ENCODE results near the gene BNIP2.

Gene BNIP2

GRCh38 chr15:59694779-59695178 is 5.7 kb upstream of the BNIP2 start:
- TF ChIP-seq EP300 (IDR thresholded peaks at IDR 0.05; ENCODE audit: borderline replicate concordance) = no peak
- TF ChIP-seq CREB1 (IDR thresholded peaks at IDR 0.05; ENCODE audit: low read depth) = no peak
- TF ChIP-seq ZBTB7A (IDR thresholded peaks at IDR 0.05; ENCODE audit: low read depth) = no peak
- no peak for TF ChIP-seq TEAD4 (IDR thresholded peaks at IDR 0.05)
- TF ChIP-seq TAF1 (IDR thresholded peaks at IDR 0.05; ENCODE audit: low read depth) = no peak
- no peak for TF ChIP-seq EGR1 (IDR thresholded peaks at IDR 0.05)
- no peak for TF ChIP-seq NFIC (IDR thresholded peaks at IDR 0.05)
- TF ChIP-seq, protein P1, sequence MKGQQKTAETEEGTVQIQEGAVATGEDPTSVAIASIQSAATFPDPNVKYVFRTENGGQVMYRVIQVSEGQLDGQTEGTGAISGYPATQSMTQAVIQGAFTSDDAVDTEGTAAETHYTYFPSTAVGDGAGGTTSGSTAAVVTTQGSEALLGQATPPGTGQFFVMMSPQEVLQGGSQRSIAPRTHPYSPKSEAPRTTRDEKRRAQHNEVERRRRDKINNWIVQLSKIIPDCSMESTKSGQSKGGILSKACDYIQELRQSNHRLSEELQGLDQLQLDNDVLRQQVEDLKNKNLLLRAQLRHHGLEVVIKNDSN (IDR thresholded peaks at IDR 0.05) = no peak
- TF ChIP-seq REST (IDR thresholded peaks at IDR 0.05; ENCODE audit: low read depth) = no peak
- no peak for TF ChIP-seq YY1 (IDR thresholded peaks at IDR 0.05; ENCODE audit: low read depth)
- no peak for TF ChIP-seq CEBPB (IDR thresholded peaks at IDR 0.05)
- TF ChIP-seq, protein P2, sequence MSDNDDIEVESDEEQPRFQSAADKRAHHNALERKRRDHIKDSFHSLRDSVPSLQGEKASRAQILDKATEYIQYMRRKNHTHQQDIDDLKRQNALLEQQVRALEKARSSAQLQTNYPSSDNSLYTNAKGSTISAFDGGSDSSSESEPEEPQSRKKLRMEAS (IDR thresholded peaks at IDR 0.05) = no peak
- no peak for TF ChIP-seq FOXM1 (IDR thresholded peaks at IDR 0.05; ENCODE audit: borderline replicate concordance, low read depth)
- TF ChIP-seq TCF12 (IDR thresholded peaks at IDR 0.05; ENCODE audit: low read depth) = no peak

DNA sequence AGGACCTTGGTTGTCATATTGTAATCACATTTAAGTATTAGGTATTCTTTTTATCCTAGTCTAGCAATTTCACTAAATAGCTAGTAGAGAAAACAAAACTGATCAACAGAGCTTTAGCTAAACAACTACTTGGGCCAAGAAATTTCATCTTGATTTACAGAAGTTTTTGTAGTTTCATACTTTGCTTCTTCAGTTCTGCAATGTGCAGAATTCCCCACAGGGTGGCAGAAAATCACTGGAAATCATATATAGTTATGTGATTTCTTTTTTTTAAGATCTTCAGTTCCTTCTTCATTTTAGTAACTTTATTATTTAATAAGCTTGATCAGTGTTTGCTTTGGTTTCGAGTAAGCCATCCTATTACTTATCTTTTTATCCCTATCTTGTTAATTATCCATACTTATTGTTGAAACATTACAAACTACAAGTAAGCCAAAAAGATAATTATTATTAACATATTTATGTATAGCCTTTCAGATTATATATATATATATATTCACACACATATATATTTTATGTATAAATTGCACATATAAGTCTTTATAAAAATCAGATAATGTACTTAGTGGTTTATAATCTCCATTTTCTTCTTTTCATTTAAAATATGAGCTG is 2.2 kb upstream of the BNIP2 start:
- TF ChIP-seq RAD21 (IDR thresholded peaks at IDR 0.05; ENCODE audit: low read depth) (peak; percentile 59), REST (IDR thresholded peaks at IDR 0.05; ENCODE audit: low read depth) (no peak)

DNA sequence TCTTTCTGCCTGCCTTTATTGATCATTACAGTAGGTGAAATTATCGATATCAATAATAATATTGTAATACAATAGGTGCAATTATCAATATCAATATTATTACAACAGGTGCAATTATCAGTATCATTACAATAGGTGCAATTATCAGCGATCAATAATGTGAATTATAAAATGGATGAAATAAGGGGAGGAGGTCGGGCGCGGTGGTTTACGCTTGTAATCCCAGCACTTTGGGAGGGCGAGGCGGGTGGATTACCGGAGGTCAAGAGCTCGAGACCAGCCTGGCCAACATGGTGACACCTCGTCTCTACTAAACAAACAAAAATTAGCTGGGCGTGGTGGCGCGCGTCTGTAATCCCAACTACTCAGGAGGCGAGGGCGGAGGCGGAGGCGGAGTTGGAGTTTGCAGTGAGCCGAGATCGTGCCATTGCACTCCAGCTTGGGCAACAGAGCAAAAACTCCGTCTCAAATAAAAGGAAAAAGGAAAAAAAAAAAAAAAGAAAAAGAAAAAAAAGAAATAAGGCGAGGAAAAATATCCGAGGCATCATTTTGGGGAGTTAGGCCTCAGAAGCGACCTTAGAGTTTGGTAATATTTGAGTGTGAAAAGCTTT is 611 bp upstream of the BNIP2 start:
- TF ChIP-seq EGR1 (IDR thresholded peaks at IDR 0.05) (peak; percentile 46; the same call in 1 of the 2 replicates), NFIC (IDR thresholded peaks at IDR 0.05) (no peak)

DNA sequence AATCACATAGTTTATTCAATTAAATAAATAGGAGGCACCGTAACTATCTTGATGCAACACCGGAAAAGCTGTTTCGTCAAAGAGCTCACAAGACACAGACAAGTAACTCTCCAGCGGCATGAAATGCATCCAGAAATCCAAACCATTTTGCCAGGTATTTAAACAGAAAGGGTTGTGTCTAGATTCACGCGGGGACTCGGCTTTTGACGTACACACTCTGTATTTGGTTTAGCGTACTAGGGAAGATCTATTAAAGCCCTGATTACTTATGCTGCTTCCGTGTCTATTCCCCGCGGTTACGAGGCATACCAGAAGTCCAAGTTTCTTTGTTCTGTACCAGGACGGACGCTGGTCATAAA is 718 bp downstream of the BNIP2 start:
- TF ChIP-seq EGR1 (IDR thresholded peaks at IDR 0.05) (no peak), TEAD4 (IDR thresholded peaks at IDR 0.05) (no peak), ZBTB7A (IDR thresholded peaks at IDR 0.05; ENCODE audit: low read depth) (no peak), YY1 (IDR thresholded peaks at IDR 0.05; ENCODE audit: low read depth) (no peak), FOXM1 (IDR thresholded peaks at IDR 0.05; ENCODE audit: borderline replicate concordance, low read depth) (no peak)
- TF ChIP-seq, protein P1 (IDR thresholded peaks at IDR 0.05) = no peak
- TF ChIP-seq, protein P2 (IDR thresholded peaks at IDR 0.05) = no peak

GRCh38 chr15:59687836-59688235 is 1.3 kb downstream of the BNIP2 start:
- TF ChIP-seq CREB1 (IDR thresholded peaks at IDR 0.05; ENCODE audit: low read depth) = no peak
- TF ChIP-seq REST (IDR thresholded peaks at IDR 0.05; ENCODE audit: low read depth) = no peak
- TF ChIP-seq TAF1 (IDR thresholded peaks at IDR 0.05; ENCODE audit: low read depth) = no peak
- no peak for TF ChIP-seq TEAD4 (IDR thresholded peaks at IDR 0.05)
- no peak for TF ChIP-seq ZBTB7A (IDR thresholded peaks at IDR 0.05; ENCODE audit: low read depth)
- TF ChIP-seq, protein P2 (IDR thresholded peaks at IDR 0.05) = no peak
- no peak for TF ChIP-seq CEBPB (IDR thresholded peaks at IDR 0.05)
- no peak for TF ChIP-seq YY1 (IDR thresholded peaks at IDR 0.05; ENCODE audit: low read depth)
- no peak for TF ChIP-seq EP300 (IDR thresholded peaks at IDR 0.05; ENCODE audit: borderline replicate concordance)
- TF ChIP-seq TCF12 (IDR thresholded peaks at IDR 0.05; ENCODE audit: low read depth) = no peak
- no peak for TF ChIP-seq FOXM1 (IDR thresholded peaks at IDR 0.05; ENCODE audit: borderline replicate concordance, low read depth)
- TF ChIP-seq, protein P1 (IDR thresholded peaks at IDR 0.05) = no peak
- TF ChIP-seq EGR1 (IDR thresholded peaks at IDR 0.05) = no peak
- no peak for TF ChIP-seq RAD21 (IDR thresholded peaks at IDR 0.05; ENCODE audit: low read depth)
- TF ChIP-seq NFIC (IDR thresholded peaks at IDR 0.05) = no peak

All from Ishikawa (cell line).